Left cardiac atrium (tissue), 4 donors: ENCODE results near the gene HRH4. TPM values are rescaled to one million over a fixed set of nuclear protein-coding genes. Genes with fewer than 3 reads are reported as not detected.
A peak's percentile ranks its signal among the peaks of the same experiment; 100 is the strongest.

Experiments
- ATAC-seq, 2 donors: fragments of 200-7000 bp; cut with Tn5 transposase; one replicate each; pipeline ENCODE4 v1.9.1; 2020; ENCODE audit warnings: mild to moderate bottlenecking in 2 of 2, moderate library complexity in 2 of 2
- DNase-seq: peaks from one replicate; pipeline ENCODE4 v3.0.0-alpha.2; 2020
- intact Hi-C, 2 donors: fragments of 100-400 bp; cut with DNase I; formaldehyde crosslinking; loops; one replicate each; pipeline versions ENCODE4 v1.14.1 to v1.15.1; 2022 to 2023
- long read RNA-seq: library from polyadenylated mRNA; unstranded; transcript quantifications from one replicate; pipeline ENCODE4 v2.0.0, GENCODE V29; 2021
- total RNA-seq, 2 donors: library from RNA; stranded (reverse); fragmentation: NEBNext Ultra II Directional; extraction: Animal tissue kit (Norgen Biotek cat#: 25700); gene quantifications; one replicate each; pipeline ENCODE4 v1.2.1, GENCODE V29; 2021
- donor health status: DM: no; HTN: yes; CAD: no.
- donor health status: DM: no; HTN: yes; CAD: no; lungs with severe emphysema.
- donor health status: DM: yes; HTN: yes; CAD: no.
- donor health status: Dilated cardiomyopathy.

HRH4 gene, protein sequence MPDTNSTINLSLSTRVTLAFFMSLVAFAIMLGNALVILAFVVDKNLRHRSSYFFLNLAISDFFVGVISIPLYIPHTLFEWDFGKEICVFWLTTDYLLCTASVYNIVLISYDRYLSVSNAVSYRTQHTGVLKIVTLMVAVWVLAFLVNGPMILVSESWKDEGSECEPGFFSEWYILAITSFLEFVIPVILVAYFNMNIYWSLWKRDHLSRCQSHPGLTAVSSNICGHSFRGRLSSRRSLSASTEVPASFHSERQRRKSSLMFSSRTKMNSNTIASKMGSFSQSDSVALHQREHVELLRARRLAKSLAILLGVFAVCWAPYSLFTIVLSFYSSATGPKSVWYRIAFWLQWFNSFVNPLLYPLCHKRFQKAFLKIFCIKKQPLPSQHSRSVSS
- total RNA-seq: not detected
- long read RNA-seq: 0 reads

DNA sequence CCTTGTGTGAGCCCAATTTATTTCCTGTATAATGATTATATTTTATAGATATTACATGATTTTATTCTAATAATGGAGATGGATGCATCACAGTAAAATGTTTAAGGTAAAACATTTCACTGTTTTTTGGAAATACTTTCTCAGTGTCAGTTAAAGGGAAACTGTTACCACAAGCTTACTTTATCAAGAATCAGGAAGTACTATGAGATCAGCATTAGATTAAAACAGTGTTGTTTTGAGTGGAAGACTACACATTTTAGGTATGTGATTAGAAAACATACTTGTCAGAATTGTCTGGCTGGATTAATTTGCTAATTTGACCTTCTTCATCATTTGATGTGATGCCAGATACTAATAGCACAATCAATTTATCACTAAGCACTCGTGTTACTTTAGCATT is at the start of gene HRH4:
Gene HRH4, plus strand, starts transcription at position 250 of the 400 bp plus-strand sequence. Its CDS starts 92 bp downstream, at position 342.
- DNase-seq (no peak), ATAC-seq (no peak)
- intact Hi-C loops: no loop called here

DNA sequence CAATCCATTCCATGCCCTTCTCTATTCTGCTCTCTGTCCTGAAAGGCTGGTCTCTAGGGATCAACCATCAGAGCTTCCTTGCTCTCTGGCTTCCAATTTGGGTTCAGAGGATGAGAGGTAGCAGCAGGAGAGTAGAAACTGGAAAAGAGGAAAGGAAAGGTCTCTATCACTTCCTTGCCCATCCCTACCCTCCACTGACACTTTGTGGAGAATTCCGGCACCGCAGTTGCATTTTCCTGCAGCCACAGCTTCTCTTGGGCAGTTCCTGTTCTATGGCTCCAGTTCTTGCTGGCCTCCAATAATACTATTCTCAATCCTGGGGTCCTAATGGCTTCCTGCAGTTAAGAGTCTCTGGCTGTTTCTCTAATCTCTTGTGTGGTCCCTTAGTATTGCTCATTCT is 47.3 kb upstream of the HRH4 start:
- DNase-seq (no peak), ATAC-seq (peak in 1 of 2 donors; percentile 57)
- intact Hi-C loops: no loop called here

DNA sequence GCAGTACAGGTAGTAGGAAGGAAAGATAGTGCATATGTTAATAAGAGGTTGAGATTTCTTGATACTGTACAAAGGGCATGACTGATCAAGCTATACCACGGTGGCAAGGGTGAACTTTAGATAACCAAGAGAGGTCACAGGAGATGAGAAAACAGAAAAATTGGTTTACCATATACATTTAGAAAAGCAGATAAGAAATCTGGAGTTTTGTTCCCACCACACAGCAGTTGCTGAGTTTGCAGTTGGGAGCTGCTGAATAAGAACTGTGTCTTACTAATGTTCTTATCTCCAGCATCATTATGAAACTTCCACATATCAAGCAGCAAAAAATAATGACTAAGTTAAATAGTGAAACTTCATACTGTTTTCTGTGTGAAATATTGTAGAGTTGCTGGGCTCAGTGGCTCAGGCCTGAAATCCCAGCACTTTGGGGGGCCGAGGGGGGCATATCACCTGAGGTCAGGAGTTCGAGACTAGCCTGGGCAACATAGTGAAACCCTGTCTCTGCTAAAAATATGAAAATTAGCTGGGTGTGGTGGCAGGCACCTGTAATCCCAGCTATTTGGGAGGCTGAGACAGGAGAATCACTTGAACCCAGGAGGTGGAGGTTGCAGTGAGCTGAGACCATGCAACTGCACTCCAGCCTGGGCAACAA is 46.0 kb upstream of the HRH4 start:
- DNase-seq (no peak), ATAC-seq (no peak)
- intact Hi-C loops: no loop called here

DNA sequence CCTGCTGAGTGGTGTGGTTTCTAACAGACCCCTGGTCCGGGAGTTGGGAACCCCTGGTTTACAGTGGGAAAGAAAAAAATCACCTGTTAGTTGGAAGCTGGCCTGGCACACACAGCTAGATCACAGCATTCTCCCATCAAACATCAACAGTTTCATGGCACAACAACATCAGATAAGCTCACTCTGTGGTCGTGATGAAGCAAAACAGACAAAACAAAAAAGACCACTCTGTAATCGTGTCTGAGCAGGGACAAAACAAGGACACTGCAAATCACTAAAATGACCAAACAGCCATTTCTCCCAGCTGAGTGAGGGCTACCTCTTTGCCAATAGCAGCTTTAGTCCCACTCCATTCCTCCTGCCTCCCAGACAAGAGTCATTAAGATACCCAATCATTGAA is 43.0 kb upstream of the HRH4 start:
- intact Hi-C loops: no loop called here
- no peak for ATAC-seq
- DNase-seq: no peak

DNA sequence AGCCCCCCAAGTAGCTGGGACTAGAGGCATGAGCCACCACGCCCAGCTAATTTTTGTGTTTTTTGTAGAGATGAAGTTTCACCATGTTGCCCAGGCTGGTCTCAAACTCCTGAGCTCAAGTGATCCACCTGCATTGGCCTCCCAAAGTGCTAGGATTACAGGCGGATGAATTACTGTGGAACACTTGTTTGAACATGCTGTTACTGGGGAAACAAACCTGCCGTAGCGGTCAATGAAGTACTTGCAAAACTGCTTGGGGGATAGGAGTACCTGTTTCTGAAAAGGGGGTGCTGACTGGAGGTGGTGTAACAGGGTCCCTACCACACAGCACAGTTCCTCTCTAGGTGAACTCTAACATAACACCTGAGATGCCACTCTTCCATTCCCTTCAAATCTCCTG is 39.9 kb upstream of the HRH4 start:
- ATAC-seq: no peak
- DNase-seq: no peak
- intact Hi-C loops: no loop called here

DNA sequence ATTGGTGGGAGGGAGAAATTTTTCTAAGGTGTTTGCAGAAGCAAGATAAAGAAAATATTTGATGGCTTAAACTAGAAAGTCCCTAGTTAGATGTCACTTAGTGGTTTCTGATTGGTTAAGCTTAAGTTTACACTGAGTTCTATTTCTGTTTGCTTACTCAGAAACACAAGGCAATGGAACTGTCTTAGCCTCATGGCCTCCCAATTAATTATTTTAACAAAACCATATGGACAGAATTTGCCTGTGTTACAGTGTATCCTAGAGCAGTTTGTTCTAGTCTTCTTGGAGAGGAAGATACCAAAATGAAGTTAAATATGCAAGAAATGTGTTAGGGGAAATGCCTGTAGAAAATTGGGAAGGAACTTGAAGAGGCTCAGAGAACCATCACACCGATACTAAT is 38.6 kb upstream of the HRH4 start:
- ATAC-seq (no peak), DNase-seq (no peak)
- intact Hi-C loops: no loop called here

DNA sequence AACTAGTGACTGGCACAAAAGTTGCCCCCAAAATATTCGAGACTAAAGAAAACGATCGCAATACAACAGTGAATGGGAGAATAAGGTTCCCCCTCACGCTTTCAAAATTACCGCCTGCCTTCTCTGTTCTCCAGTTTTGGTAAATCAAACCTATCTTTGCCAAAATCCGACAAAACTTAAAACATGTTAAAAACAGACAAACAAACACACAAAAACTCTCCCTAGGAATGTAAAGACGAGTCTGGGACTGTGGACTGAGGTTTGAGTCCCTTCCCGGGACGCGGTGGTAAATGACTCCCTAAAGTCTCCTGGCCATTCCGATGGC is 34.4 kb upstream of the HRH4 start:
- intact Hi-C loops: loop anchor here in 1 of 2 donors (2.0 kb wide), 1 partner anchor 27 kb away; no protein-coding TSS in a partner anchor
- no peak for ATAC-seq
- no peak for DNase-seq

DNA sequence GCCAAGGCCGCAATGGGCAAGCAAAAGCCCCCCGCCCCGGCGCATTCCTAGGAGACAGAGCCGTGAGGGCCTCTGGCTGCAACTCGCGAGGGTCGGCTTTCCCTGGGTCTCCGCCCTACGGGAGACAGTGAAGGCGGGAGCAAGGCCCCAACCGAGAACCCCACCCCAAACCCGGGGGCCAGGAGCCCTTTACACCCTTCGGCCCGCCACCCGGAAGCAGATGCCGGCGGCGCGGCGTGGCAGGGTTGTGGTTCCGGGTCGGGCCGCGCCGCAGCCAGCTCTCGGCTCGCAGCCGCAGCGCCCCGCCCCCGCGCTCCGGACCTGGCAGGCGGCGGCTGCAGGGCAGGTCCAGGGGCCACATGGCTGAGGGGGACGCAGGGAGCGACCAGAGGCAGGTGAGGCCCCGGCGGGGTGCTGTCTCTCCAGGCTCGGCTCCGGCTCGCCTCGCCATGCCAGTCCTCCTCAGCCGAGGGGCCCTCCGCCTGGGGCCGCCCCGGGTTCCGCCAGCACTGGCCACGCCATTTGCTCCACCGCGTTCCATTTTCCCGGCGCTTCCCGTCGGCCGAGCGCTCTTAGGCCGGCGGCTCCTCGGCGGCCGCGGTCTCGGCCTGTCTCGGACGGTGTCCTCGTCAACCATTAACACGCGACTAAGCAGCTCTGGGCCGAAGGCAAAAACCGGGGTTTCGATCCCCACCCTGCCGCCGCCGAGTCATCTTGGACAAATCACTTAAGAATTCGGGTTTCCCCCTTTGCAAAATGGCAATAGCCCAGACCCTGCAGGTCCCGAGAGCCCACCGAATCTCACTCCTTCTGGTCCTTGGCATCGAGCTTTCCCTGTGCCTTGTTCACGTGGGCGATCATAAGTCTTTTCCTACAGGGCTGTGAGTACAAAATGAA is 33.8 kb upstream of the HRH4 start, which contains the start of gene IMPACT:
Gene IMPACT, plus strand, starts transcription at position 273 of the 897 bp plus-strand sequence. Its CDS starts 87 bp downstream, at position 360.
- DNase-seq (peak; percentile 90), ATAC-seq (peak; percentile 98 to 99)
- intact Hi-C loops: loop anchor here in 1 of 2 donors (2.0 kb wide), 1 partner anchor 28 kb away; no protein-coding TSS in a partner anchor

DNA sequence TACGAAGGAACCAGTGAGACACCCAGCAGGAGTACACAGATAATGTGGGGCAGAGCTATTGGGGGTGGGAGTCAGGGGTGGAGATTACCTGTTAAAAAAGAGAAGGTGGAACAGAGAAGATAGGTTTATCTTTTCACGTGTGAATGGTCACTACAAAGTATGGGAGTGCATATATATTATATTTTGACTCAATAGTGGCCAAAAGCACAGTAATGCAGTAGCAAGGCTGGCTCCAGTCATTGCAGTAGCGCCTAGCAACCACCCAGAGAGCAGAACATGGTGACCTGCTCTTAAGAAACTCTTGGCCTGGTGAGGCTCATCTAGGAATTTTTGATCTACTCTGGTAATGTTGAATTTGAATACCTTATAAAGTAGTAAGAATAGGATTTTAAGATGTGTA is 33.0 kb upstream of the HRH4 start:
- ATAC-seq: no peak
- no peak for DNase-seq
- intact Hi-C loops: loop anchor here in 1 of 2 donors (2.0 kb wide), 1 partner anchor 29 kb away; no protein-coding TSS in a partner anchor

DNA sequence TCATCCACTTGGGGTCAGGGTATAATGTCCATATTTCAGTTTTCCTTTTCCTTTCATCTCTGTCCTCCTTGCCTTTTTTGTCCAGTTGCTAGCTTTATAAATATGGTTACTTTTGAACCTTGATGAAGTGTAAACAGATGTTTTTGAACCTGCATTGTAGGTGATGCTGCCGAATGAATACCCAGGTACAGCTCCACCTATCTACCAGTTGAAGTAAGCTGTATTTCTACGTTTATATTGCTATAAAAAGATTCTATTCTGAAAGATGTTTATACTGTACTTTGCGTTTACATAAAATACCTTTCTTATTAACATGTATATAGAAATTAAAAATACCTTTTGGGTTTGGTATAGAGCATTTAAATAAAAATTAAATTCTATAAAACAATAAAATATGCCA is 31.7 kb upstream of the HRH4 start:
- ATAC-seq (no peak), DNase-seq (no peak)
- intact Hi-C loops: no loop called here

DNA sequence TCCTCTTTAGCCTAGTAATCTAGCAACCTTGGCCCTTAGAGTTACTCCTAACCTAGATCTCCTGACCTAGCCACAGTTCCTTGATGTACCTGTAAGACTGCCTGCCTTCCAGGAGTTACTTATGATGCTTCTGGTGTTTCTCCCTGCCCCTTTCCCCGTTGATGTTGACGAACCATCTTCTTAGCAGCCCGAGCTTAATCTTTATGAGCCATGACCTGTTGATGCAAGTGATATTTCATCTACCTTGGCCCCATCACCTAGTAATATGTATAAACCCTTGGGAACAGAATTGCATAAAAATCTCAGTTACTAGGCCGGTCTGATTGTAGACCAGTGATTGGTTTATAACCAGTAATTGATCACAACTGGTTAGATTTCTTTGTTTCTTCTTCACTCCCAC is 31.2 kb upstream of the HRH4 start:
- intact Hi-C loops: no loop called here
- DNase-seq: no peak
- no peak for ATAC-seq

DNA sequence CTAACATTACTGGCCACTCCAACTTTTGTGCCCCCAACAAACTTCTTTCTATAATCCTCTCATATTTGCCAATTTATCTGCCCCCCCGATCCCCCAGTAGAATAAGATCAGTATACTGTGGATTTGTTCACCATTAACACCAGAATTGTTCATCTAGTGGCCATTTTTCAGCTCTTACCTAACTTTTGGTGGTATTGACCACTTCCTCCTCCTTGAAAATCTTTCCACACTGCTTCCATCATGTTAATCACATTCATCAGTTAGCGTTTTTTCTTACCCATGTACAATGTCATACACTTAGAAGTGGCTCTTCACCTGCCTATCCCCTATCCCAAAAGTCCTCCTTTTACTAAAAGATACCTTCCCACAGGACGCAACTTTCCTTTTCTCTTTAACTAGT is 27.8 kb upstream of the HRH4 start:
- ATAC-seq (no peak), DNase-seq (no peak)
- intact Hi-C loops: no loop called here

DNA sequence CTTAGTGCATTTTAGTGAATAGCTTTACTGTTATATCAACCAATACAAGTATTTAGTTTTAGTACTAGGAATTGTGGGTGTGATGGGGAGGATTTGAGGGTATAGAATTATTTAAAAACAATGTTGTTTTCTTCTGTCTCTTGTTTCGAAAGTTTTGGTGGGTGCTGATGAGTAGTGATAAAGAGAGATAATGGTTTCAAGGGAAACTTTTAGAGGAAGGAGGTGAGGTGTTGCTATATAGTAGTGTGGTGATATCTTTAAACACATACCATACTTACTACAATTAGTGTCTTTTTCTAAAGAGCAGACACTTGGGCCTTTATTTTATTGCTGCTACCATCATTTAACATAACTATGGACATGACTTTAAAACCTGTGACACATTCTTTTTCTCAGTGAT is 23.5 kb upstream of the HRH4 start:
- intact Hi-C loops: no loop called here
- no peak for DNase-seq
- ATAC-seq: no peak

DNA sequence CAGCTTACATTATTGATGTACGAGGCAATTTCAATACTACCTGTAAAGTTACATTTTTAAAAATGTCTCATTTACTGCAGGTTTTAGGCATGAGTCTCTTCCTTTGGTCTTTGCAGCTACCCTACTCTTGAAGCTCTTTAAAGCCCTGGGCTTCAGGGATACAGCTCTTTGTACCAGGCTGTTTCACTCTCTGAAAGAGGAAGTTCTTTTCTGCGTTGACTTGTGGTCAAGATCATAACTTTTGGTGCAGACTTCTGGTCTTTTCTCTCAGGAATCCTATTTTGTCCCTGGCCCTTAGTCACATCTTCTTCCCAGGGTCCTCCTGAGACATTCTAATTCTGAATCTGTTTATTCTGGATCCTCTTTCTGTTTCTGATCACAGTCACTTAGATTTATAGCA is 16.6 kb upstream of the HRH4 start:
- intact Hi-C loops: no loop called here
- ATAC-seq (no peak), DNase-seq (no peak)

DNA sequence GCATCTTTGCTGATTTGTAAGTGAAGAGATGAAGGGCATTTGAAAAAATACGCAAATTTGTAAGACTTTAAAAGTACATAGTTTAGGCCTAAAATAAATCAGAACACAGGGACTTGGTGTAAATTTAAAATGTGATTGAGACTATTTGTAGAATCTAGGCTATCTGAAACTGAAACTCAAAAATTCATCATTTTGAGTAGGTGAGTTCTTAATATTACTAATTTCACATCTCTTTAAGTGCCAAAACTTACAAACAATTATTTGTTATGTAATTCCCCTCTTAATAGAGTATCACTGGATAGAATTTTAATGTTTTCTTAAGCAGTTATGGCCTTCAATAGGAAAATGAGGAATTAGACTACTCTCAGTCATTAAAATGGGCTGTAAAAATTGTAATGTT is 14.0 kb upstream of the HRH4 start:
- DNase-seq: no peak
- no peak for ATAC-seq
- intact Hi-C loops: no loop called here

DNA sequence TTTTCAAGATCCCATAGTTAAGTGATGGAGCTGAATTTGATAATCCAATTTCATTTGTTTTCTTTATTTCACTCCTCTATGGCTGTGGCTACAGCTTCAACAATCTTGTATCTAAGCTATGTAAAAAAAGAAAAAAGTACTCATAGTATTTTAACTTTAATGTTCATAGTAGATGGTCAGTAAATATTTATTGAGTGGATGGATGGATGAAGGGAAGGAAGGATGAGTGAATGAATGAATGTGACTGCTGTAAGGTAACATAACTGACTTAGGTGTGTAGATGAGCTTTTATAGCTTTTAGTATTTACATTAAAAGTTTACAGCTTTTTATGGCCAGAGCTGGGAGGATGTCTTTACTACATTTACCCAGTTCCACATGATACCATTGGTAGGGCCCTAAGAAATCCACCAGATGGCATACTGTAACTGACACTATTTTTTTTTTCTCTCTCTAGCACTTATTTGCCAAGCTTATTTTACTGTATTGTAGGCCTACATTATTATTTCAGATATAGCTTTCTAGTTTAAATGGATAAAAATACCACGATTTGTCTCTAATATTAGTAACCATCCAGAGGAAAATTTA is 13.4 kb upstream of the HRH4 start:
- intact Hi-C loops: no loop called here
- ATAC-seq: no peak
- DNase-seq: no peak

DNA sequence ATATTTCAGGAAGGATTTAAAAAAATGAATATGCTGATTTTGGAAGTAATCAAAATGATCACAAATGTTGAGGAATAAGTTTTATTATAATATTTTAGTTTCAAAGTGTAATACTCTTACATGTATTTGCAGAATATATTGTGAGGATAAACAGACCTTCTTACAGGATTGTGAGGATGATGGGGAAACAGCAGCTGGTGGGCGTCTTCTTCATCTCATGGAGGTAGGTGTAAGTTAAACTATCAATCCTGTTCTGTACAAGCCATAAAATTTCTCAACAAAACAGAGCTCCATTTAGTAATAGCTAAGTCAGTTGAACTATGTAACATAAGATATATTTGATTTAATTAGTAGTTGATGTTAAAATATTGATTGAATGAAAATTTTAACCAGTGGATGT is 12.5 kb upstream of the HRH4 start:
- DNase-seq (no peak), ATAC-seq (no peak)
- intact Hi-C loops: no loop called here

DNA sequence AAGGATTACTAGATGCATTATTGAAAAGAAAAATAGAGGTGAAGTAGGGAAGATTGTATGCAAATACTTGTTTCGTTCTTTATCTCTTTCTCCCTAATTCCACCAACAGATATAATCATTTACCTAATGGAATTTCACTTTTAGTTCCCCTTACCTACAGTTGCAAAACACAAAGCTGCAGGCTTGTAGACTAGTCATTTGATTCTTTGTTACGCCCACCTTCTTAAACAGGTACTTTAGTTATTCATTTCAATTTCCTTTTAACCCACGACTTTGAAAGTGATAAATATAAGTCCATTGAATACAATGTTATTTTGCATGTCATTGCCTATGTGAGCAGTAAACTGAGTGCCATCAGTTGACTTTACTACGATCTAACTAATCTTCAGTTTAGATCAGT is 3.9 kb upstream of the HRH4 start:
- ATAC-seq: no peak
- intact Hi-C loops: no loop called here
- no peak for DNase-seq

DNA sequence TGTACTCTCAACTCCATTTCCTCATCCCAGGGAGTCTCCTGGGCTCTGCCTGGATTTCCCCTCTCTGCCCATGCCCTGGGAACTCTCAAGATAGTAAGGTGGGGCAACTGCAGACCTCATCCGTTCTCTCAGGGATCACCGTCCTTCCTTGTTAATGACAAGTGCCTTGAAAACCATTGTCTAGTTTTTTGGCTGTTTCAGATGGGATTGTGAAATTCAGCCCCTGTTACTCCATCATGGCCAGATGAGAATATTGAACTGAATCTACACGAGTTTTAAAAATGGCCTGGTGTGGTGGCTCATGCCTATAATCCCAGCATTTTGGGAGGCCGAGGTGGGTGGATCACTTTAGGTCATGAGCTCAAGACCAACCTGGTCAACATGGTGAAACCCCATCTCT is 665 bp upstream of the HRH4 start:
- DNase-seq (no peak), ATAC-seq (no peak)
- intact Hi-C loops: no loop called here

DNA sequence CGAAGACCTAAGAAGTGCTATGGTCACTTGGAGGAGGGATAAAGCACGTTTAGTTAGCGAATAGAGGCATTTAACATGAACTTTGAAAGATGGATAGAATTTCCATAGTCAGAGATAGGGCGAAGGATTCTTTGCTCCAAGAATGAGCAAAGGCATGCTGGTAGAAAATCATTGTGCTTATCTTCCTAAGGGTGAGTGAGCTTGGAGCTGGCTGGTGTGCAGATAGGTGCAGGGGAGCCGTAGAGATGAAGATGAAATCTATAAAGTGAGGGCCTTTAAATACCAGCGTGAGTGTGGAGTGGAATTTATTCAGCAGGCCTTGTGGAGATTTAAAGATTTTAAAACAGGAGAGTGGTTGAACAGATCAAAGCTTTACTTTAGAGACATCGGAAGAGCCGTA is 1.6 kb downstream of the HRH4 start:
- ATAC-seq: no peak
- intact Hi-C loops: no loop called here
- DNase-seq: no peak
